ENCODE data around the gene DPH6. TPM values are rescaled to one million over a fixed set of nuclear protein-coding genes. Genes with fewer than 3 reads are reported as not detected.

The DPH6 gene
- total and polyA plus RNA-seq, 12 donors = 5.0 to 42.0 (median 15.7) TPM

DNA sequence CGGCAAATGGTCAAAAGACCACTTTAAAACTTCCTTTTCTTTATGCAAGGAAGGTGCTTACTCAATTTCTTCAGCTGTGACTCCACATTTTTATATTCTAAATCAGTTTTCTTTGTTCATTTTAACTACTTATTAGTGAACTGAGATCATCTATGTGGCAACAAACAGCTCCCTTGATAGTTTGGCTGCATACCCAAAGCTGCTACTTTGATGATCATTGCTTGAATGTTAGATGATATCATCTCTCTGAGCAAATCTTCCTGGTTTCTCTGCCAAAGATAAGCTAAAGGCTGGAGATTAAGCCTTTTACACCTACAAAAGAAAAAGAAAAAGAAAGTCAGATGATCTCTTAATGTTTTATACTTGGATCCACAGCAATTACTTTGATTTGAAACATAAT lies 95.5 kb downstream of the DPH6 start:
- WGBS, 4 donors = 79 to 83% (median 81%) methylated on average over 1 of the region's 1 CpG
- H3K27me3 ChIP-seq = no peaks in the 10 kb centered on the region
- peaks cover 0 to 7% (median 0%) of the 10 kb centered on the region in 3 donors for H3K9me3 ChIP-seq (replicated peaks in 1 of 3)
- peak in 2 of 7 donors; percentile 25 to 28 for DNase-seq
- no peak overlapping the region for H3K4me3 ChIP-seq
- H3K36me3 ChIP-seq (replicated peaks in 1 of 2) = no peaks in the 10 kb centered on the region
- intact Hi-C loops (cut with DNase I) = no loop called here
- H3K4me1 ChIP-seq (replicated peaks in 1 of 2) = peaks cover 0 to 6% of the 10 kb centered on the region in 2 donors
- no peak overlapping the region for H3K27ac ChIP-seq
- no peak for TF ChIP-seq POLR2A (IDR thresholded peaks at IDR 0.05)
- no peak for TF ChIP-seq CTCF (IDR thresholded peaks at IDR 0.05)

DNA sequence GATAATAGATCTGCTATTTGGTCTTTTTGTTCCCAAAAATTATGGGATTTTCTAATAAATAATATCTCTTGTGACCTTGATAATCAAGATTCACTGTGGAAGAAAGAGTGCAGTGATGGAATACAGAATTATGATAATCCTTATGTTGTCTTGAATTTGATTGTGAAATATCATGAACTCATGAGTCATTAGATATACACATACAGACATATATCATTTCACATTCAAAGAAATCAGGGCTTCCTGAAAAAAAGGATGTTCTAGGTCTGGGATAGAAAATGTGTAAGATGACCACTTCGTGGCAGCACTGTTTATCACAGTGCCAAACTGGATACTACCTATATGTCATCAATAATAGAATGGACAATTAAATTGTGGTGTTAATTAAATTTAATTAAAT lies 97.7 kb downstream of the DPH6 start:
- Histone ChIP-seq H3K27ac (no peak overlapping the region), H3K9me3 (replicated peaks in 1 of 3) (peaks cover 0 to 7% (median 0%) of the 10 kb centered on the region in 3 donors), H3K27me3 (no peaks in the 10 kb centered on the region), H3K36me3 (replicated peaks in 1 of 2) (no peaks in the 10 kb centered on the region), H3K4me1 (replicated peaks in 1 of 2) (peaks cover 0 to 6% of the 10 kb centered on the region in 2 donors), H3K4me3 (no peak overlapping the region)
- WGBS, 4 donors = 87 to 96% (median 95%) methylated on average over 1 of the region's 1 CpG
- TF ChIP-seq CTCF (IDR thresholded peaks at IDR 0.05) (no peak), POLR2A (IDR thresholded peaks at IDR 0.05) (no peak)
- DNase-seq = no peak
- intact Hi-C loops (cut with DNase I) = loop anchor here (5.0 to 10.0 kb wide), 2 partner anchors 156 to 163 kb away; no protein-coding TSS in a partner anchor

DNA sequence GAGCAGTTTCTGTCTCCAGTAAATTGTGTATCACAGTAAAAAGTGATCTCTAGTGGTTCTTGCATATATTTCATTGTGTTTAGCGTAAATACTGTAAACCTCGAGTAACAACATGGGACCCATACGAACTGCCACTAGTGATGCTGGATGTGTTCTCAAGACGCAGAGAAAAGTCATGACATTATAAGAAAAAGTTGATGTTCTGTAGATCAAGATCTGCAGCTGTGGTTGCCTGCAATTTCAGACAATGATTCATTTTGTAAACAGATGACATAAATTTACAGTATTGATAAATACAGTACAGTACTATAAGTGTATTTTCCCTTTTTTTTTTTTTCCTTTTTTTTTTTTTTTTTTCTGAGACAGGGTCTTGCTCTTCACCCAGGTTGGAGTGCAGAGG lies 100.1 kb downstream of the DPH6 start:
- Histone ChIP-seq H3K27ac (no peak overlapping the region), H3K9me3 (replicated peaks in 1 of 3) (peaks cover 0 to 7% (median 0%) of the 10 kb centered on the region in 3 donors), H3K36me3 (replicated peaks in 1 of 2) (no peaks in the 10 kb centered on the region), H3K4me1 (replicated peaks in 1 of 2) (peaks cover 0 to 6% of the 10 kb centered on the region in 2 donors), H3K4me3 (no peak overlapping the region), H3K27me3 (no peaks in the 10 kb centered on the region)
- no peak for DNase-seq
- 67 to 83% (median 73%) methylated on average over 4 of the region's 4 CpGs for WGBS, 4 donors
- intact Hi-C loops (cut with DNase I) = loop anchor here (5.0 to 10.0 kb wide), 2 partner anchors 154 to 161 kb away; no protein-coding TSS in a partner anchor
- no peak for TF ChIP-seq POLR2A (IDR thresholded peaks at IDR 0.05)
- no peak for TF ChIP-seq CTCF (IDR thresholded peaks at IDR 0.05)

DNA sequence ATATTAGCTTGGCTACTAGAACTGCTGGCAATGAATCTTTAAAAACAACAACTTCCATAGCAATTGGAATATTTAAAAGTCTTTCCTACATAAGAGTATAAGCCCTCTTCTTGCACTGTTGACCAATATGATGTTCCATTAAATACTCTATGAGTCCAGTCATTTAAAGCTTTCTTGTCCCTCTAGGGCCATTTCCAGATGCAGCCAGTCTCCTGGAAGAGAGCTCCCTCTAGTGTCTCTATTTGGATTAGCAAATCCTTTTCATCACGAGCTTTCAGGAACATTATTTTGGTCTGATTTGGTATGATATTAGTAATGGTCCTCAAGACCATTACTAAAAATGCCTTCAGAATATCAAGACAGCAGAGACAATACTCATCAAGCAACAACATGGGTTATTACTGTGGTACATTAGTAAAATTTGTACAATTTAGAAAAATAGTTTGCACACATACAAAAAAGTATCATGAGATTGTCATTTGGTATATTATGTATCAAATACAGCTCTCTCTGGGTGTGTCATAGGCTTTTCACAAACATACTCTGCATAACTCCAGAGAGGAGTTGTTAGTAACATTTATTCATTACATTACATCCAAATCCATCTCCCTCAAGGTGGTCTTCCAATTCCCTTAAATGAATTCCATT lies 101.3 kb downstream of the DPH6 start:
- no peak for TF ChIP-seq POLR2A (IDR thresholded peaks at IDR 0.05)
- TF ChIP-seq CTCF (IDR thresholded peaks at IDR 0.05) = peak; percentile 56 to 87 (median 73)
- H3K9me3 ChIP-seq (replicated peaks in 1 of 3) = peaks cover 0 to under 1% (median 0%) of the 10 kb centered on the region in 3 donors
- no peak overlapping the region for H3K27ac ChIP-seq
- no peaks in the 10 kb centered on the region for H3K27me3 ChIP-seq
- DNase-seq = peak in 1 of 7 donors; percentile 3
- intact Hi-C loops (cut with DNase I) = loop anchor here (5.0 to 10.0 kb wide), 3 partner anchors 152 to 367 kb away; no protein-coding TSS in a partner anchor
- no peaks in the 10 kb centered on the region for H3K36me3 ChIP-seq (replicated peaks in 1 of 2)
- no peak overlapping the region for H3K4me3 ChIP-seq
- no peaks in the 10 kb centered on the region for H3K4me1 ChIP-seq (replicated peaks in 1 of 2)
- WGBS, 4 donors = 15 to 26% (median 19%) methylated on average over 1 of the region's 1 CpG
